Measurements from ENCODE around the gene RIPOR1.
"Not testable (repeated sequence)": the region's sequence is repeated elsewhere in the genome, so short reads cannot be mapped to it uniquely, and the experiment has no call there.

Gene RIPOR1

DNA sequence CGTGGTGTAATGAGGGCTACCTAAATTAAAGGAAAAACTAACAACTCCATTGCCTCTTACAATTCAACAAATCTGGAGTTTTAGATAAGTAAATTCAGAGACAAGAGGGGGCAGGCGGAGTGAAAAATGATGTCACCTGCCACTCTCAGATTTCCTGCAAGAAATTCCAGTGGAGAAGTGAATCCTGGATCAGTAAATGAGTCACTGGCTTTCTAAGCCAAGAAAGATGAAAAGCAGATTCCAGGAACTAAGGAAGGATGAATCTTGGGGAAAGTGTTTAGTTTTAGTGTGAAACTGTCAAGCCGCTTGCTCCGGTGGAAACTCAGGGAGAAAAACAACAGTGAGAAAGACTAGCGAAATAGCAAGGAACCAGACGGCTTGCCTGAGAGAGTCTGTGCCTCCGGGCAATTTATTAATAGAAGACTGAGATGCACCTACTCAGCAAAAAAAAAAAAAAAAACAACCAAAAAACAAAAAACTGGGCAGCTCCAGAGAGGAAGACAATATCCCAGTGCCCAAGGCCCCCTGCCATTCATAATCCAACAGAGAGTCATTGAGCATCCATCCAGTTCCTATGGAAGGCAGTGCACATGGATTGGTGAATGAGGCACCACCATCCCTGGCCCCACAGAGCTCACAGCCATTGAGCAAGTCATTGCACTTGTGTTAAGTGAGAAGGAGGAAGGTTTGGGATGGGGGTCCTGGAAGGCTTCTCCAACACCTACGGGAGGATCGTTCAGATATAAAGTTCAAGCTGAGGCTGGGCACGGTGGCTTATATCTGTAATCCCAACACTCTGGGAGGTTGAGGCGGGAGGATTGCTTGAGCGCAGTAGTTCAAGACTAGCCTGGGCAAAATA, 12.1 kb upstream of the RIPOR1 start:
- no peak for DNase-seq

- no peak for DNase-seq
Measured at GRCh38 chr16:67517155-67517445, 11.5 kb upstream of the RIPOR1 start.

DNA sequence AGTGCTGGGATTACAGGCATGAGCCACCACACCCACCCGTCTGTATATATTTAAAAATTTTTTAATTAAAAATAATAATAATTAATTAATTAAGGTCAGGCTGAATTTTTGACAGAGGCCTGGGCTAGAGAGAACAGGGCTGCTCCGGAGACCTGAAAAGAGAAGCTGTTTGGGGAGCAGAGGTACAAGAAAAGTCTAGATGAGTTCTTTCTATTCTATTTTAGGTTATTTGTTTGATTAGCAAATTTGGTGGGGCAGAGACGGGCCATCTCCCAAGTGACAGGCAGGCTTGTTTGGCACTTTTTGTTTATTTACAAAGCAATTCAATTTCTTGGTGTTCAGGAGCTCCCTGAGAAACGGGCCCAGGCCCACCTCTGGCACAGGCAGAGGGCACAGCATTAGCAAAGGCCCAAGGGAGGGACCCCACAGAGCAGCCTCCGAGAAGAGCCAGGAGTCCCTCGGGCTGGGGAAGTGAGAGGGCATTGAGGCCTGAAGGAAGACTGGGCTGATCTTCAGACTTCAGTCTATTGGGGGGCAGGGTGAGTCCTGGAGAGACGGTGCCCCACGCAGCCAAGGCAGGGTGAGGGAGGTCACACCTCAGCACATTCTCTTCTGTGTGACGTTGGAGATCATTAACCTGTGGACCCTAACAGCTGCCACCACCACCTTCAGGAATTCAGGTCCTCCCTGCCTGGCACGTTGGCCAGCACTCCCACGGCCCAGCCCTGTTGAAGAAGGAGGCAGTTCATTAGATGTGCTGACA, 10.8 kb upstream of the RIPOR1 start:
- DNase-seq, result no peak

- DNase-seq, result peak; percentile 28
Measured at GRCh38 chr16:67518676-67519075, 10.0 kb upstream of the RIPOR1 start.

DNA sequence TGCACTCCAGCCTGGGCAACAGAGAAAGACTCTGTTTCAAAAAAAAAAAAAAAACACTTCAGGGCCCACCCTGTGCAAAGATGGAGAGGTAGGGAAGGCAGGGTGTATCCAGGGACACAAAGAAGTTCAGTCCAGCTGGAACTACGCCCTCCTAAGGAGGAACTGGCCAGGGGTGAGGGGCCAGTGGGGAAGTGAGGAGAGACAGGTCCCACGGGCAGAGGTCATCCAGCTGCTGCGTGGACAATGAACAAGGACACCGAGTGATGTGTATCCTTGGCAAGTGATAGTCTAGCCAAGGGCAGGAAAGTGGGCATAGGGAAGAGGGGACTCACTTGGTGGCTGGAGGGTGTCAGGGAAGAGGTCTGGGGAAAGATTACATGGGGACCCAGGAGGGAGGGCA, 9.4 kb upstream of the RIPOR1 start:
- no peak for DNase-seq

- peak; percentile 79 for DNase-seq
Measured at GRCh38 chr16:67521095-67521804, 7.4 kb upstream of the RIPOR1 start.

- no peak for DNase-seq
Measured at GRCh38 chr16:67525176-67525860, 3.3 kb upstream of the RIPOR1 start.

DNA sequence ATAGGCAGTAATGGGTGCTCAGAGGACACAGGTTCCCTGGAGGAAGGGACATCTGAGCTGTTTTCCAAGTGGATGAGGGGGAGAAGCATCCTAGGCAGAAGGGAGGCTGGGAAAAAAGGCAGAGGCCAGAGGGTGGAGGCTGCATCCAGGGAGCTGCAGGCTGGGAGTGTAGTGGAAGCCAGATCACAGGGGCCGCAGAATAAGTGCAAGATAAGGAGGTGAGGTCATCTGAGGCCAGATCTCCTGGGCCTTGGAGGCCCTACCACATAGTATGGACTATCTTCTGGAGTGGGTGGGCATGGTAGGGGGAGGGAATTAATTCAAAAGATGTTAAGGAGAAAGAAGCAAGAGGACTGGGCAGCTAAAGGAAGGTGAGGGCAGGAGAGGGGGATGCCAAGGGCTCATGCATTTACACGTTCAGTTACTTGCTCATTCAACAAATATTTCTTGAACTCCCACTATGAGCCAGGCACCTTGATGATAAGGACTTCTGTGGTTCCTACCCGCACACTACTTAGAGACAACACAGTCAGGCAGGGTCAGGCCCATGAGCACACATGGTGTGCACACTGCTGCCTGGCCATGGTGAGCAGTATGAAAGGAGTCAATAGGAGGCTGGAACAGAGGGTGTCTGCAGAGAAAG, 2.4 kb upstream of the RIPOR1 start:
- DNase-seq, result no peak

DNA sequence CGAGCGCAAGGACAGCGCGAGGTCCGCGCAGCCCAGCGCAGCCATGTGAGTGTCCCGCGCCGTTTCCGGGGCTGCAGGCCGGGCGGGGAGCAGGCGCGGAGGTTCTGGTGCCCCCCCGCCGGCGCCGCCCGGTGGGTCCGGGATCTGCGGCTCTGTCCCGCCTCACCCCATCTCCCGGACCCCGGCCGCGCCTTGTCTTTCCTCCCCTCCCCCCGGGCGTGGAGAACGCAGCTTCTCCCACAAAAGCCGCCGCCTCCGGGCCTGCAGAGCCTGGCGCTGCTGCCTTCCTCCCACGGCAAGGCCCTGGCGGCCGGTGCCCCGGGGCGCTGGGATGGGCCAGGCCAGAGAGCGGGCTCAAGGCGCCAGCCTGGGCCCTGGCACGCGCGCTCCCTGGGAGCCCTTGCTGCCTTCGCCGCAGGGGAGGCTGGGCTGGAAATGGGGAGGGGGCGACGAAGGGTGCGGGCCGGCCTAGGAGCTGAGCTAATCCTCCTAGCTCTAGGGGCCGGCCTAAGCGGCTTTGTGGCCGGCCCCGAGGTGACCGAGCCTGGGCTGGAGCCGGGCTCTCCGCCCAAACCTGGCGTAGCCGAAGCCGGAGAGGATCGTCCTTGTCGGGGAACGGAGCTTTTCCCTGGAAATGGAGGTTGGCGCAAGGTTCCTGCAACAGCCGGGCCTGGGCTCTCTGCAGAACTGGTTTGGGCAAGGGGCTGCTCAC, 397 bp downstream of the RIPOR1 start:
- no peak for DNase-seq

DNA sequence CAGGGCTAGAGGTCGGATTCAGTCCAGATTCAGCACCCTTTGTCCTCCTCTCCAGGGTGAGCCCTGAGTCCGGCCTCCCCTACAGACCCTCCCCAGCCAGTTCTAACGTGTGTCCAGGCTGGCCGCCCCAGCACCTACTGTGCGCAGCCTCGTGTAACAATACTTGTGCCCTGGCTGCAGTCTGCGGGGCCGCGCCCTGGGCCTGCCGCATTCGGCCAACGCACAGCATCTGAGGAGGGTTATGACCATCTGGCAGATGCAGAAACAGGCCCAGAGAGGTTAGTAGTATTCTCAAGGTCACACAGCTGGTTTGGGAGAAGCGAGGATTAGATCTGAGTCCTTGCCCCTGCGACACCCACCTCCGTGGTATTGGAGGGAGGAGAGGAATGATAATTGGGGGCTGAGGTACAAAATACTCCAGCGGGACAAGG, 968 bp downstream of the RIPOR1 start:
- no peak for DNase-seq

DNA sequence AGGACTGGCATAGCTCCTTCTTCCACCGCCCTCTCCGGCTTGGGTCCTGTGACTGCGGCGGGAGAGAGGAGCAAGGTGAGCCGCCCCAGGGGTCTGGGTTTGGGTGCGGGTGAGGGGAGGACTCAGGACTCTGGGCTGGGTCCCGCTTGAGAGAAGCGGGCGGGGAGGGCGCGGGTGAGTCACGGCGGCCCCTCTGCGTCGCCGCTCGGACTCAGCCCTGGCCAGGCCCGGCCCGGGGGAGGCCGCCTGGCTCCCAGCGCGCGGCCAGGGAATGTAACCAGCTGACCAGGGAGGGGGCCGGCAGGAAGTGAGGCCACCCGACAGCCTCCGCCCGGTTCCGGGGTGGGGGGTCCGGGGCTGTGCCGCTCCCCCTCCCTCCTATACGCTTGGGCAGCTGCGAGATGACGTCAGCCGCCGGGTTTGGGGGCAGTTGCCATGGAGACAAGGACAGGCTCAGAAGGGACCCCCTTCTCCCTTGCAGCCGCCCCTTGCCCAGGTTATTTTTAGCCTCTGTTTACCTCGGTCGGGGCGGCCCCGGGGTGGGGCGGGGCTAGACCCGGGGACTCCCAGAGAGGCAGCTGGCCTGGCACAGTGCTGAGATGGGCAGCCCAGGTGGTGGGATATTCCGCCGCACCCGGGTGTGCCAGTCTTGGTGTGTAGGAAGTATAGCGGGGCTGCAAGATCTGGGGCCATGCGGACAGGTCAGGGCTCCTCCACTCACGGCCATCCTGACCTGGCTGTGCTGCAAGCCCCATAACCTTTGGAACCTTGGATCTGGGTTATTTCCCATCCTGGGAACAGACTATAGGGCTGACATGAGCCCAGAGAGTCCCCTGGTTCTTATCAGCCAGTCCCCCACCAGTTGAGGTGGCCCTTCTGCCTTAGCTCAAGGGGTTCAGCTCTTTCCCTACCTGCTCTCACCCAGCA, 1.6 kb downstream of the RIPOR1 start:
- no peak for DNase-seq

DNA sequence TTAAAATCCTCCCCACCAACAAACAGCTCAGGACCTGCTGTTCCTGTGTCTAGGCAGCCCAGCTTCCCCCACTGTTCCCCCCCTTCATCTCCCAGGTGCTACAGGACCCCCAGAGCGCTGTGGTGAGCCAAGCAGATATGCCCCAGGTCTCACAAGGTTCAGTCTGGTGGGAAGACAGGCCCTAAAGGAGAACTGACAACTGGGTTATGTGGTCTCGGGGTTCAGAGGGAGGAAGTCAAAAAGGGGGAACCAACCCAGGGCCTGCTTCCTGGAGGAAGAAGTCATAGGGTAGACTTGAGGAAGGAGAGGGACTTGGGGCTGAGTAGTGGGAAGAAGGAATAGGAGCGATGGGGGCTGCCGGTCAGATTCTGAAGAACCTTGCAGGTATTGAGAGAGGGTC, 2.6 kb downstream of the RIPOR1 start:
- peak; percentile 50 for DNase-seq

DNA sequence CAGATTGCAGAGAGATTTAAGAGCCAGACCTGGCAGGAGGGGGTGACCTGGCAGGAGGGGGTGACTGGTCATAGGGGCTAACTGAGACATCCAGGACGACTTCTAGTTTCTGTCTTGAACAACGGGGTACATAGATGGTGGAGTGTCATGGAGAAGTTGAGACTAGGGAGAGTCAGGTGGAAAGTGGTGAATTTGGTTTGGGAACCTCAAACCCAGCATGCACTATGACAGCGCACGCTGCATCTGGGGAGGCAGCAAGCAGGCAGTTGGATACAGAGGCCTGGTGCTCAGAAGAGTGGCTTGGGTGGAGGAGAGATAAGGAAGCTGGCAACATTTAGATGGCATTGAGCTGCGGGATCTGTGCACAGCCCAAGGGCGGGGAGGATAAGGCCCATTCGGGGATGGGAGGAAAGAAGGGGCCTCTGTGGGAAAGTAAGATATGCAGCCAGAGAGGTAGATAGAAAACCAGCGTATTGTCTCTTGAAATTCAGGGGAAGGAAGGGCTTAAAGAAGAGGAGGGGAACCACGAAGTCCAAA, 4.5 kb downstream of the RIPOR1 start:
- no peak for DNase-seq

DNA sequence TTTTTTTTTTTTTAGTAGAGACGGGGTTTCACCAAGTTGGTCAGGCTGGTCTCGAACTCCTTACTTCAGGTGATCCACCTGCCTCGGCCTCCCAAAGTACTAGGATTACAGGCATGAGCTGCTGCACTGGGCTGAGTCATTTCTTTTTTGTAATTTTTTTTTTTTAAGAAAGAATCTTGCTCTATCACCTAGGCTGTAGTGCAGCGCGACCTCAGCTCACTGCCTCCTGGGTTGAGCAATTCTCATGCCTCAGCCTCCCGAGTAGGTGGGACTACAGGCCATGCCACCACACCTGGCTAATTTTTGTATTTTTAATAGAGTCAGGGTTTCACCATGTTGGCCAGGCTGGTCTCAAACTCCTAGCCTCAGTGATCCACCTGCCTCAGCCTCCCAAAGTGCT, 5.4 kb downstream of the RIPOR1 start:
- DNase-seq, result not testable (repeated sequence)

DNA sequence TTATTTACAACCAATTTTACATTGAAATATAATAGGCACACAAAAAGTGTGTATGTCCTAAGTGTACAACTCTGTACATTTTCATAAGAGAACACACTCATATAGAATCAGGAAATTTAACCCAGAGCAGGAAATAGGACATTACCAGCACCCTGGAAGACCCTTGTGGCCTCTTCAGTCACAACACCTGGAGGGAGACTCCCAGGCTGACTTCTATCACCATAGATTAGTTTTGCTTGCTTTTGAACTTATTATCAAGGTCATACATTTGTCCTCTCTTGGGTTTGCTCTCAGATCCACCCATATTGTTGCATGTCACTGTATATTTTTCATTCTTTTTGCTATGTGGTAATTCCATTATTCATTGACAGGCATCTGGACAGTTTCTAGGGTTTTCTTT, 5.8 kb downstream of the RIPOR1 start:
- no peak for DNase-seq

DNA sequence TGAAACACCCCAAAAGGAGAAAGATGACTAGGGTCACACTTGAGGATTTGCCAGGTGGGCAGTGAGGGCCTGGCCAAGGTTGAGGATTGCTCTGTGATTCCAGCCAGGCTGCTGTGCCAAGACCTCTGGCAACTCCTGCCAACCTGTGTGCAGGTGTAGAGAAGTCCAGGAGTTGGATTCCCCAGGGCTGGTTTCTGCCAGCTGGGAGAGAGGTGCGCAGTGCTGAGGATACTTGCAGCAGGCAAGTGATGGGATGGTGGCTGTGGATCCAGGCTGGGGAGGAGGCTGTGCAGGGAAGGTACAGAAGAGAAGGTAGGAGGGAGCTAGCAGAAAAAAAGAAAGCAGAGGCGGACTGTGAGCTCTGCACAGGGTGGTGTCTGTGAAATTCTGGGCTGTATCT, 6.6 kb downstream of the RIPOR1 start:
- no peak for DNase-seq

GRCh38 chr16:67537270-67537635, 8.6 kb downstream of the RIPOR1 start:
- no peak for DNase-seq

DNA sequence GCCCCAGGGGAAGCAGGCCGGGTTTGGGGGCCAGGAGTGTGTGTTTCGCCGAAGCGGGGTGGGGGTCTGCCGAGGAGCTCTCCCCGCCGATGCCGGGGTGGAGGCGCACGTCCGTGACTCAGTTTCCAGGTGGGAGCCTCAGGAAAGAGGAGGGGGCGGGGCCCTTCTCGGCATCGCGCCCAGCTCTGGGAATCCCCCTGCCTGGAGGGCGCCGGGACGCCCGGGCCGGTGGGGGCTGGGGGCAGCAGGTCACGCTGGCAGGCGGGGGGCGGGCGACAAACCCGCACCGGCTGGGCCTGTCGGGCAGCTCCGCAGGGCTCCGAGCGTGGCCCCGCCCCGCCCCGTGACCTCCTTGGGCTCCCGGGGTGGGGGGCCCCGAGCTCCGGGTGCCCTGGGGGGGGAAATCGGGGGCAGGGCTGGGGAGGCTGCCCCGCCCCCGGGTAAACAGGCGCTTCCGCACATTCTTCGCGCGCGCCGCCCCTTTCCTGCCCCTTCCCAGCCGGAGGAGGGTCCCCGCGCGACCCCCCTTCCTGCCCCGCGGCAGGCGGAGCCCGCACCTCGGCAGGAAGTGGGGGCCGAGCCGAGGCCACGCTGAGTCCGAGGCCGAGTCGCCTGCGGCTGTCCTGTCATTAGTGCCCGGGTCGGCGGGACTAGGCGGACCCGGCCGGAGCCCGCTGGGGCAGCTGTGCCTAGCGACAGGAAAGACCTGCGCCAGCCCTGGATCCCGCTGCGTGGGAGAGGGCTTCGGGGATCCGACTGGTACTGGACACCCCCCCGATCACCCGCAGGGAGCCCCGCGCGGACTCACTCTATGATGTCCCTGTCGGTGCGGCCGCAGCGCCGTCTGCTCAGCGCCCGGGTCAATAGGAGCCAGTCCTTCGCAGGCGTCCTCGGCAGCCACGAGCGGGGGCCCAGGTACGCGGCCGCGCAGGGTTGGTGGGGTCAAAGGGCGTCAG, 9.3 kb downstream of the RIPOR1 start:
- no peak for DNase-seq

GRCh38 chr16:67538666-67539101, 10.1 kb downstream of the RIPOR1 start:
- DNase-seq, result no peak
